NCI-H2171 (cell line): ENCODE data around the gene SHANK1.

Experiments
- DNase-seq: peaks from one replicate; lab custom pipeline; 2025; lab: John Stamatoyannopoulos, UW

The SHANK1 gene

GRCh38 chr19:50659318-50660087, 60.1 kb downstream of the SHANK1 start:
- DNase-seq: no peak

- peak; percentile 94 for DNase-seq
These were observed 60.9 kb downstream of the SHANK1 start for GRCh38 chr19:50658441-50659317.

GRCh38 chr19:50657712-50658440, 61.7 kb downstream of the SHANK1 start:
- DNase-seq: peak; percentile 100

GRCh38 chr19:50657222-50657669, 62.4 kb downstream of the SHANK1 start:
- no peak for DNase-seq

- DNase-seq: no peak
These were observed 64.7 kb downstream of the SHANK1 start for GRCh38 chr19:50654882-50655281.

- no peak for DNase-seq
These were observed 66.9 kb downstream of the SHANK1 start for GRCh38 chr19:50652722-50653121.

- no peak for DNase-seq
These were observed 68.4 kb downstream of the SHANK1 start for GRCh38 chr19:50651174-50651573.

- DNase-seq: peak; percentile 23
These were observed 69.9 kb downstream of the SHANK1 start, which contains the start of gene C19orf81 for GRCh38 chr19:50649433-50650391. TSS of gene C19orf81 (plus strand) at chr19:50649445. CDS start at chr19:50649445, 0 bp downstream.

- no peak for DNase-seq
These were observed 70.9 kb downstream of the SHANK1 start for GRCh38 chr19:50648659-50649058.

GRCh38 chr19:50647879-50648615, 71.6 kb downstream of the SHANK1 start:
- no peak for DNase-seq

- no peak for DNase-seq
These were observed 73.4 kb downstream of the SHANK1 start for GRCh38 chr19:50646074-50646807.

GRCh38 chr19:50645107-50645506, 74.5 kb downstream of the SHANK1 start:
- DNase-seq: no peak

- DNase-seq: no peak
These were observed 75.2 kb downstream of the SHANK1 start for GRCh38 chr19:50644315-50644915.

- DNase-seq: no peak
These were observed 79.2 kb downstream of the SHANK1 start for GRCh38 chr19:50640368-50640767.

- peak; percentile 81 for DNase-seq
These were observed 80.2 kb downstream of the SHANK1 start, which contains the start of gene SYT3 for GRCh38 chr19:50639121-50640112. TSS of gene SYT3 (minus strand) at chr19:50639881. CDS start at chr19:50637411, 2,470 bp downstream.

GRCh38 chr19:50638600-50638999, 81.0 kb downstream of the SHANK1 start:
- no peak for DNase-seq

GRCh38 chr19:50636317-50637085, 83.1 kb downstream of the SHANK1 start:
- DNase-seq: no peak
